D721Med (cell line): Measurements from ENCODE around the gene TMLHE.
"Not testable (repeated sequence)": the region's sequence is repeated elsewhere in the genome, so short reads cannot be mapped to it uniquely, and the experiment has no call there.

Experiments used
- DNase-seq: peaks from one replicate; pipeline ENCODE4 v3.0.0; 2011; ENCODE audit warnings: low spot score; ENCODE audit not compliant: insufficient read length
- FAIRE-seq: peaks from 2 replicates; lab custom pipeline; 2011; peaks lifted over from hg19 to GRCh38; lab: Jason Lieb, UNC
- CTCF ChIP-seq: IDR thresholded peaks from 2 replicates; pipeline ENCODE4 v1.5.1; 2012; ENCODE audit warnings: mild to moderate bottlenecking, control low read depth; ENCODE audit not compliant: insufficient read depth; ENCODE audit errors: missing control alignments

The TMLHE gene

GRCh38 chrX:155632431-155633100 is 19.8 kb upstream of the TMLHE start:
- no peak for DNase-seq
- no peak for FAIRE-seq

GRCh38 chrX:155620110-155620509 is 7.4 kb upstream of the TMLHE start:
- not testable (repeated sequence) for DNase-seq, FAIRE-seq

More at GRCh38 chrX:155632431-155633100, 19.8 kb upstream of the TMLHE start:
- TF ChIP-seq CTCF = no peak

GRCh38 chrX:155615938-155616337 is 3.2 kb upstream of the TMLHE start:
- no peak for DNase-seq
- TF ChIP-seq CTCF = no peak
- FAIRE-seq = no peak

GRCh38 chrX:155613927-155614559 is 1.3 kb upstream of the TMLHE start:
- no peak for DNase-seq
- FAIRE-seq = no peak
- TF ChIP-seq CTCF = no peak

- TF ChIP-seq CTCF = no peak
- no peak for FAIRE-seq
- DNase-seq = no peak
Measured at GRCh38 chrX:155611302-155611701, 1.4 kb downstream of the TMLHE start.

GRCh38 chrX:155592981-155593380 is 19.8 kb downstream of the TMLHE start:
- no peak for FAIRE-seq
- DNase-seq = no peak
- TF ChIP-seq CTCF = no peak

- FAIRE-seq = no peak
- no peak for DNase-seq
- no peak for TF ChIP-seq CTCF
Measured at GRCh38 chrX:155592331-155592730, 20.4 kb downstream of the TMLHE start.
